Measurements from ENCODE around the gene GOLGA8H.
"Not testable (repeated sequence)": the region's sequence is repeated elsewhere in the genome, so short reads cannot be mapped to it uniquely, and the experiment has no call there.

DNA sequence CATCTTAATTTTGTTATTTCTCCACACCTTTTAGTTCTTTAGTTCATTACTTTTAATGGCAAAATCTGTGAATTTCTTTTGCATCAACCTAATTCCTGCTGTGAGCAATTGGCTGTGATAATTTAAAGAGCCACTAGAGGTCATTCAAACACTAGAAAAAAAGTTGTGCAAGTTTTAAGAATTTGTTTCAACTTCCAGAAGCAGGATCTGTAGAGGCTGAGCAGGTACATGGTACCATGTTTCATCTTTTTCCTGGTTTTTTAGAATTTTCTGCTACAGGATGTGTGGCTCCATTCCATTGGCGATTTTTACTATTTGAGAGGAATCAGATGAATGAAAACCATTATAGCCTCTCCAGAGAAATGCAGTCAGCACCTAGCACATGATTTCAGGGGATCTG, 57.3 kb downstream of the GOLGA8H start:
- TF ChIP-seq CTCF (IDR thresholded peaks at IDR 0.05 in 4 of 5, conservative IDR thresholded peaks at IDR 0.05 in 1 of 5) = peak in 4 of 5 experiments; percentile 18 to 50 (median 40)
- not testable (repeated sequence) for TF ChIP-seq POLR2A (IDR thresholded peaks at IDR 0.05)

Measured in gastrocnemius medialis (tissue), 4 donors.